HCT116 (cell line): ENCODE results near the gene IL1RN.

Source experiments
- CTCF ChIP-seq, 3 experiments: fragments of 200-600 bp in 1 of 3; sonication (generic) in 1 of 3; IDR thresholded peaks in 2 of 3; conservative IDR thresholded peaks in 1 of 3; 2 replicates each; pipeline ENCODE4 v1.5.1; 2012 to 2017; ENCODE audit warnings: low read depth in 2 of 3, low read length in 2 of 3, antibody characterized with exemption in 1 of 3, borderline replicate concordance in 1 of 3, control low read depth in 1 of 3, mild to moderate bottlenecking in 1 of 3, mixed read lengths in 1 of 3, mixed run types in 1 of 3, moderate library complexity in 1 of 3; ENCODE audit not compliant: insufficient read depth in 1 of 3
- EGR1 ChIP-seq: IDR thresholded peaks from 2 replicates; pipeline ENCODE4 v1.6.1; 2012; ENCODE audit warnings: low read depth
- EZH2 ChIP-seq: fragments of 200-600 bp; sonication (generic); IDR thresholded peaks from 2 replicates; pipeline ENCODE4 v1.6.1; 2017; ENCODE audit warnings: antibody characterized with exemption, mixed run types
- MAX ChIP-seq: IDR thresholded peaks from 2 replicates; pipeline ENCODE4 v1.6.1; 2012
- POLR2A ChIP-seq: IDR thresholded peaks from 2 replicates; pipeline ENCODE4 v1.7.0; 2011; ENCODE audit warnings: borderline replicate concordance; ENCODE audit not compliant: insufficient read depth, insufficient read length; ENCODE audit errors: extremely low read depth
- POLR2AphosphoS5 ChIP-seq: IDR thresholded peaks from 2 replicates; pipeline ENCODE4 v1.6.1; 2011; ENCODE audit warnings: mild to moderate bottlenecking, low read depth, low read length, moderate library complexity
- REST ChIP-seq: IDR thresholded peaks from 2 replicates; pipeline ENCODE4 v1.6.1; 2012; ENCODE audit warnings: low read depth
- YY1 ChIP-seq: IDR thresholded peaks from 2 replicates; pipeline ENCODE4 v1.6.1; 2011; ENCODE audit warnings: low read length, low read depth, moderate library complexity, mild to moderate bottlenecking; ENCODE audit not compliant: insufficient replicate concordance; ENCODE audit errors: extremely low read depth
- ZBTB33 ChIP-seq: IDR thresholded peaks from 2 replicates; pipeline ENCODE4 v1.6.1; 2011; ENCODE audit warnings: mild to moderate bottlenecking, low read length, moderate library complexity; ENCODE audit not compliant: insufficient replicate concordance; ENCODE audit errors: extremely low read depth

- TF ChIP-seq CTCF (IDR thresholded peaks at IDR 0.05 in 2 of 3, conservative IDR thresholded peaks at IDR 0.05 in 1 of 3; ENCODE audit: borderline replicate concordance in 1 of 3, insufficient read depth in 1 of 3, low read depth in 2 of 3, low read length in 2 of 3): no peak
- no peak for TF ChIP-seq EGR1
- no peak for TF ChIP-seq YY1
- TF ChIP-seq POLR2AphosphoS5: no peak
- no peak for TF ChIP-seq EZH2
- no peak for TF ChIP-seq POLR2A
- TF ChIP-seq MAX: no peak
- TF ChIP-seq REST: no peak
- TF ChIP-seq ZBTB33: no peak
Measured at GRCh38 chr2:113091231-113091896, 36.0 kb upstream of the IL1RN start.
